ENCODE measurements around the gene SLC25A38.
"Not testable (repeated sequence)": the region's sequence is repeated elsewhere in the genome, so short reads cannot be mapped to it uniquely, and the experiment has no call there.

The SLC25A38 gene

DNA sequence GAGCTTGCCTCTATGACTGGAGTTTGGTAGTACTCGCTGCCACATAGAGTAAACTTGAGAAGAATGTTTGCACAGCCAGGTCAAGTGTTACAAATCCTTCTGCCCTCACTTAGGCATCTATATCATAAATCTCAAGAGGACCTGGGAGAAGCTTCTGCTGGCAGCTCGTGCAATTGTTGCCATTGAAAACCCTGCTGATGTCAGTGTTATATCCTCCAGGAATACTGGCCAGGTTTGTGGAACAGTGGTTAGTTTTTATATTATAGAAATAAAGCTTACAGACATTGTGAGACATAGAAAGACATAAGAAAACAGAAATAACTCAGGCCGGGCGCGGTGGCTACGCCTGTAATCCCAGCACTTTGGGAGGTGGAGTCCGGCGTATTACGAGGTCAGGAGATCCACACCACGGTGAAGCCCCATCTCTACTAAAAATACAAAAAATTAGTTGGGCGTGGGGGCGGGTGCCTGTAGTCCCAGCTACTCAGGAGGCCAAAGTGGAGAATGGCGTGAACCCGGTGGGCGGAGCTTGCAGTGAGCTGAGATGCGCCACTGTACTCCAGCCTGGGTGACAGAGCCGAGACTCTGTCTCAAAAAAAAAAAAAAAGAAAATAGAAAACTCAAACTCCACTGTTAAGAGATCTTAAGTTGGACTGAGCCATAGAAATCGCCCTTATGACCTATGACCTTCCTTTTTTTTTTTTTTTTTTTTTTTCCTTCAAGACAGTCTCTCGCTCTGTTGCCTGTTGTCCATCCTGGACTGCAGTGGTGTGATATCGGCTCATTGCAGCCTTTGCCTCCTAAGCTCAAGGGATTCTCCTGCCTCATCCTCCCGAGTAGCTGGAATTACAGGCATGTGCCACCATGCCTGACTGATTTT is 25.6 kb downstream of the SLC25A38 start:
- no peak for DNase-seq

DNA sequence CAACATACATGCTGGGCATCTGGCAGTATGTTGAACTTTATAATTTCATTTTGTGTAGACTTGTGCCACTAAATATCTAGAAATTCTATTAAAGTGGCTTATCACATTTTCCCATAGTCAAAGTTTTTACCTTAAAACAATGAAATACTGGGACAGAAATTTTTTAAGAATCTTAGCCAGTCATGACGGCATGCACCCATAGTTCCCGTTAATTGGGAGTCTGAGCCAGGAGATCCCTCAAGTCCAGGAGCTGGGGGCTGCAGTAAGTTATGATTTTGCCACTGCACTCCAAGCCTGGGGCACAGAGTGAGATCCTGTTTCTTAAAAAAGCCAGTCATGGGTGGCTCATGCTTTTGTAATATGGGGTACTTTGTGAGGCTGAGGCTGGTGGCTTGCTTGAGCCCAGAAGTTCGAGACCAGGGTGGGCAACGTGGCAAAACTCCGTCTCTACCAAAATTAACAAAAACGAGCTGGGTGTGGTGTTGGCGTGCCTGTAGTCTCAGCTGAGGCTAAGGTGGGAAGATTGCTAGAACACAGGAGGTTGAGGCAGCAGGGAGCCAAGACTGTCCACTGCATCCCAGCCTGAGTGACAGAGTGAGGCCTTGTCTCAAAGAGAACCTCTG is 26.5 kb downstream of the SLC25A38 start:
- no peak for DNase-seq

GRCh38 chr3:39410893-39411292 is 27.7 kb downstream of the SLC25A38 start:
- DNase-seq = no peak

DNA sequence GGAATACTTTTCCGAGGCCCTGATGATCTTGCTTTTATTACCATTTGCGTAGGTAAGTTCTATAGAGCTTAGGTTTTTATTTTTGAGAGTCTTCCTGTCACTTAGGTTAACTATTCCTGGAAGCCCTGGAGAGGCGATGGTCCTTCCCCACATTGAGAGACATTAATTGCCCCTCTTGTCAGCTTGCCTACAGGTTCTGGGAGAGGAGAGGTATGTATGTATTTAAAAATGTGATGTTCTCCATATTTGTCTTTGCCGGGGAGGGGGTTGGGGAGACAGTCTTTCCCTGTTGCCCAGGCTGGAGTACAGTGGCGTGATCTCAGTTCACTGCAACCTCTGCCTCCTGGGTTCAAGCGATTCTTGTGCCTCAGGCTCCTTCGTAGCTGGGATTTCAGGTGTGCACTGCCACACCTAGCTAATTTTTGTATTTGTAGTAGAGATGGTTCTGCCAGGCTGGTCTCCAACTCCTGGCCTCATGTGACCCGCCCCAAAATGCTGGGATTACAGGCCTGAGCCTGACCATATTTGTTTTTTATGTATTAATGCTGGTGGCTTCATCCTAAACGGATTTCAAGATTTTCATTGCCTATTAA is 29.6 kb downstream of the SLC25A38 start:
- no peak for DNase-seq

- no peak for DNase-seq
Observed at GRCh38 chr3:39413691-39414420, 30.7 kb downstream of the SLC25A38 start.

DNA sequence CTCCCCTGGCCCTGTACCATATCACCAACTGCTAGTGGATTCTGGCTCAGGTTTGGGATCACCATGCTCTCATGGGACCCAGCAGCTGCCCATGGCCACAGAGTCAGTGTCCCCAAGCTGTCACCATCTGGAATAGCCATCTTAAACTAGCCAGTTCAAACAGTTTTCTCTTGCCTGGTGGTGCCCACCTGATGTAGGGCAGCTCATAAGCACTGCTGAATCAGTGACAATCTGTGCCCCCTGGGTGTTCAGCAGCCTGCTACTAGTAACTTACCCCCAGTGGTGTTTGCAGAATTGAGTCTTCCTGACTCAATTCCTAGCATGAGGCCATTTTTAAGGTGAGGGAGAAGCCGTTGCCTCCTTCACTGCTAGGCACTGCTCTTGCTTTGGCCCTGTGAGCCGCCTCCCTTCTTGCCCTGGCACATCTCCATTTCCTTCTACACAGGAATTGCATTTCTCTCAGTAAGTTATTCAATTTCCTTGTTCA is 31.3 kb downstream of the SLC25A38 start:
- DNase-seq = no peak

- not testable (repeated sequence) for DNase-seq
Observed at GRCh38 chr3:39415302-39415701, 32.1 kb downstream of the SLC25A38 start.

GRCh38 chr3:39415983-39416382 is 32.8 kb downstream of the SLC25A38 start:
- DNase-seq = no peak

DNA sequence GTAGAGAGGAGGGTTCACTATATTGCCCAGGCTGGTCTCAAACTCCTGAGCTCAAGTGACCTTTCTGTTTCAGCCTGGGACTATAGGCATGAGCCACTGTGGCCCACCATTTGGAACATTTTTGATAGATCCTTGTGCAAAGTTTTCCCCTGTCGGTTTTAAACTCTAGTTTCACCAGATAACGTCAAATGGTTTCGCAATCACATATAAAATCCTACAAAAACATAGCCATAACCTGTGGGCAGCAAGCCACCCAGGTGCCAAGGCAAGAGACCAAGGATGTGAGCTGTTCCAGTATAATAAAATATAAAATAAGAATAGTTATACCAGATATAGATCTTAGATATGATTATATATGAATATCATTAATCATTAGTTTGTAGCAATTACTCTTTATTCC is 33.8 kb downstream of the SLC25A38 start:
- not testable (repeated sequence) for DNase-seq

DNA sequence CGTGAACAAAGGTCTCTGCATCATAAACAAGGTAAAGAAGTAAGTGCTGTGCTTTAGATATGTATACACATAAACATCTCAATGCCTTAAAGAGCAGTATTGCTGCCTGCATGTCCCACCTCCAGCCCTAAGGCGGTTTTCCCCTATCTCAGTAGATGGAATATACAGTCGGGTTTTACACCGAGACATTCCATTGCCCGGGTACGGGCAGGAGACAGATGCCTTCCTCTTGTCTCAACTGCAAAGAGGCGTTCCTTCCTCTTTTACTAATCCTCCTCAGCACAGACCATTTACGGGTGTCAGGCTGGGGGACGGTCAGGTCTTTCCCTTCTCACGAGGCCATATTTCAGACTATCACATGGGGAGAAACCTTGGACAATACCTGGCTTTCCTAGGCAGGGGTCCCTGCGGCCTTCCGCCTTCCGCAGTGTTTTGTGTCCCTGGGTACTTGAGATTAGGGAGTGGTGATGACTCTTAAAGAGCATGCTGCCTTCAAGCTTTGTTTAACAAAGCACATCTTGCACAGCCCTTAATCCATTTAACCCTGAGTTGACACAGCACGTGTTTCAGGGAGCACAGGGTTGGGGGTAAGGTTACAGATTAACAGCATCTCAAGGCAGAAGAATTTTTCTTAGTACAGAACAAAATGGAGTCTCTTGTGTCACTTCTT is 35.5 kb downstream of the SLC25A38 start:
- not testable (repeated sequence) for DNase-seq

GRCh38 chr3:39419742-39420315 is 36.7 kb downstream of the SLC25A38 start:
- DNase-seq = no peak

DNA sequence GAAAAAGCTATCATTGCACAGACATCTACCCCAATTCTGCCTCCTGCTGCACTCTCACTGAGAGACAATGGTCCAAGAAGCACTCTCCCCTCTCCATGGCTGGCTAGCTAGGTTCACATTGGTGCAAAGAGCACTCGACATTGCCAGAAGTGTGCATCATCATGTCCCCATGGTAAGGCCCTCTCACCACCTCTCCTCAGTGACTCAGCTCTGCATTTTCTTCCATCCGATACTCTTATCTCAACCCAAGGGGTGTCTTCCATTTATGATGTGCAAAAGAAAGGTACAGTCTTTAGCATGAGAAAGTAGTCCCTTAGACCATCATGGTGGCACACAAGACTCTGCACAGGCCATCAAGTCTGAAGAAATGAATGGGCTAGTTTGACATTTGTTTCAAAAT is 37.4 kb downstream of the SLC25A38 start:
- DNase-seq = no peak

- no peak for DNase-seq
Observed at GRCh38 chr3:39423436-39423970, 40.3 kb downstream of the SLC25A38 start.

- no peak for DNase-seq
Observed at GRCh38 chr3:39426312-39426711, 43.1 kb downstream of the SLC25A38 start.

DNA sequence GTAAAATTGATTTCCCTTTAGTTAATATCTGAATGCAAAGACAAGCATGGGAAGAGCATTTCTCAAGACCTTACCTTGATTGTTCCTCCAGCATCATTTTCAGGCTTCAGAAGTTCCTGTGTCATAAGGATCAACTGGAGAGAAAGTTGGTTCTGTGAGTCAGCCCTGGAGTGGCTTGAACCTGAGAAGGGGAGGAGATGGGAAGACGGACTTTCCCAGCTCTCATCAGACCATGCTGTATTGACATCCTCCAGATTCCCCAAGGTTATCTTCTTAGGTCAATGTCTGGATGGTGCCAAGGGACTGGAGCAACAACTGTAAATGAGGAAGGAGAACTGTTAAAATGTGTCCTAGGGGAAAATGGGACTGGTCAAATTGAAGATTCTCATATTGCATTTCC is 44.3 kb downstream of the SLC25A38 start:
- no peak for DNase-seq

DNA sequence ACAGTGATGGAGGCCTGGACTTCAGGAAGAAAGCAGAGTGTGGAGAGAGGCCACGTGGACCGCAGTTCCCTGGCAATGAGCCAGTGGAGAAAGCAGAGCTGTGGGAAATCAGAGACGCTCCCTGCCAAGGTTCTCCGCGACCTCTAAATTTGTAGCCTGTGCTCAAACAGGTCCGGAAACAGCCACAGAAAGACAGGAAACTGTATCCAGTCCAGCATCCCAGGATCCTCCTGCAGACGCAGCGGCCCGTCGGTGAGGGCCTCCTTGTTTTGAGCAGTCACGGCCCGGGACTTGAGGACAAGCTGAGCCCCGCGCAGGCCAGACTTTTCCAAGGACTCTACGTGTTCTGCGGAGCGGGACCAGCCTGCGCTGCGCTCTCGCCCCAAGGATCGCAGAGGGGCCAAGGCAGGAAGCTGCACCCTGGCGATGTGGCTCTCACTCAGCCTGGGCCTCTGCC is 45.6 kb downstream of the SLC25A38 start:
- no peak for DNase-seq

DNA sequence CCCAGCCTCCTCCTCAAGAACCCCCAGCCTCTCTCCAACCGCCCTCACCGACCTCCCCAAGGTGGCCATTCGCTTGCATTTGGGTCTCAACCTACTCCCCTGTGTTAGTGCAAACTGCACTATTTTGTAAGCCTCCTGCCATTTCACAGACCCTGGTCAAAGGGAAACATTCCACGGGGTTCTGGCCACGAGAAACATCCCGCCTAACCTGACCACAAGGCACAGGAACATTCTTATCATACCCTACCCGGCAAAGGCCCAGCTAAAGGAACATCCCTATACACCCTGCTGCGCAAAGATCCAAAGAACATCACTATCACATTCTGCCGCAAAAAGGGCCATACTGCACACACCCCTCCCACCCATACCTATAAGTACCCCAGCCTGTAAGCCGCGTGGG is 46.3 kb downstream of the SLC25A38 start:
- DNase-seq = no peak

DNA sequence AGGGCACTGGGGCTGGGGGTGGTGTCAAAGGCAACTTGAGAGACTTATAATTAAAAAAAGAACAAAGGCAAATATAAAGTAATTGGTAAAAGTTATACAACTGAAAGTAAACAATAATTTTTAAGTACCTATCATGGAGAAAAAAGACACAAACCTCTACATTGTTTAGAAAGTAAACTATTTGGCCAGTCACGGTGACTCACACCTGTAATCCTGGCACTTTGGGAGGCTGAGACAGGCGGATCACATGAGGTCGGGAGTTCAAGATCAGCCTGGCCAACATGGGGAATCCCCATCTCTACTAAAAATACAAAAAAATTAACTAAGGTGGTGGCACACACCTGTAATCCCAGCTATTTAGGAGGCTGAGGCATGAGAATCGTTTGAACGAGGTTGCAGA is 49.2 kb downstream of the SLC25A38 start:
- no peak for DNase-seq

DNA sequence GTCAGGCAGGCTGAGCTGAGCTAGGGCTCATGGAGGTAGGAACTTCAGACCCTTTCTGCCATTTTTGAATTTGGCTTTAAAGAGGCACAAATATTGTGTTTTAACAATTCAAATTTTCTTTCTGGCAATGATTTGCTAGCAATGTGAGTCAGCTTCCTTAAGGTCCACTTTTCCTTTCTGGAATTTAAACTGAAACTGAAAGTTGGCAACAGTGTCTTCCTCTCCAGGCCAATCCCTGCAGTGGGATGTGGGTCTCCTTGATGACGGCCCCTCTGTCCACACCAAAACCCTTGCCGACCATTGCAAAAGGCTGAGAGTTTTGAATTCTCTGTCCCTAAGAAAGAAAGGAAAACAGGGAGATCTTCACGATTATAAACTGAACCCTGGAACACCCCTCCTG is 50.5 kb downstream of the SLC25A38 start:
- no peak for DNase-seq

DNA sequence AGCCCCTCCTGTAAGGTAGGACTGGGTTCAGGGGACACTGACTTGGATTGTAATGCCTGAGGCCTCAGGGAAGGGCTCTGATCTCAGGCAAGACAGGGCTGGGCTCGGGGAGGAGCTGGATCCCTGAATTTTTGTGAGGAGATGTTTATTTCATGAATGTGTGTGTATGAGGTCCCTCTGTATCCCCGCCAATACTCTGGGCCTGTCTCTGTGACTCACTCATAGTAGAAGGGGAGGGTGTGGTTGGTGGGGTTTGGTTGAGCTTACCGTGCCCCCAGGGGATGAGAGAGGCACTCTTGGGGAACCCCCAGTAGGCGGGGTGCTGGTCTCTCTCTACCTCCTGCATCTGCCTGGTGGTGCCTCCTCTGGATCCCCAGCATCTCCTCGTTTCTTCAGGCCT is 51.4 kb downstream of the SLC25A38 start:
- DNase-seq = no peak

GRCh38 chr3:39435006-39435748 is 52.0 kb downstream of the SLC25A38 start:
- DNase-seq = no peak
